Measurements from ENCODE around the gene SPAG17.

DNA sequence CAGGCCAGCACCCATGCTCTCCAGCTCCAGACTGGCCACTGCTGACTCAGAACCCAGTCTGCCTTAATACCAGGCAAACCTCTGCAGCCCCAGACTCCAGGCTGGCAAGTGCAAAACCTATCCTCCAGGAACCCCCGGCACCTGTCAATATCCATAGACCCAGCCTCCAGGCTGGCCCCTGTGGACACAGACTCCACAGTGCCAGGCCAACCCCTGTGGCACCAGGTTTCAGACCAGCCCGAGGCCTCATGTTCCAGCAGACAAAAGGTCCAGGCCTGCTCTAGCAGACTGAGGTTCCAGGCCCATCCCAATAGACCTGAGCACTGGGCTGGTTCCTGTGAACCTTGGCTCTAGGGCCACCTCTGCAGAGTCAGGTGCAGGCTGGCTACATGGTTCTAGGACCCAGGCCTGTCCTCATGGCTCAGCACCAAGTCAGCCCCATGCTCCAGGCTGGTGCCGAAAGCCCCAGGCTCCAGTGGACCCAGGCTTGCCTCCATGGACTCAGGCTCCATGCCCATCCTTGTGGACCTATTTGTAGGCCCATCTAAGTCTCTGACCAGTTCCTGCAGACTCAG is 137.3 kb downstream of the SPAG17 start:
- TF ChIP-seq POLR2AphosphoS5 (IDR thresholded peaks at IDR 0.05; ENCODE audit: low read depth, low read length) = no peak
- TF ChIP-seq, protein P1, sequence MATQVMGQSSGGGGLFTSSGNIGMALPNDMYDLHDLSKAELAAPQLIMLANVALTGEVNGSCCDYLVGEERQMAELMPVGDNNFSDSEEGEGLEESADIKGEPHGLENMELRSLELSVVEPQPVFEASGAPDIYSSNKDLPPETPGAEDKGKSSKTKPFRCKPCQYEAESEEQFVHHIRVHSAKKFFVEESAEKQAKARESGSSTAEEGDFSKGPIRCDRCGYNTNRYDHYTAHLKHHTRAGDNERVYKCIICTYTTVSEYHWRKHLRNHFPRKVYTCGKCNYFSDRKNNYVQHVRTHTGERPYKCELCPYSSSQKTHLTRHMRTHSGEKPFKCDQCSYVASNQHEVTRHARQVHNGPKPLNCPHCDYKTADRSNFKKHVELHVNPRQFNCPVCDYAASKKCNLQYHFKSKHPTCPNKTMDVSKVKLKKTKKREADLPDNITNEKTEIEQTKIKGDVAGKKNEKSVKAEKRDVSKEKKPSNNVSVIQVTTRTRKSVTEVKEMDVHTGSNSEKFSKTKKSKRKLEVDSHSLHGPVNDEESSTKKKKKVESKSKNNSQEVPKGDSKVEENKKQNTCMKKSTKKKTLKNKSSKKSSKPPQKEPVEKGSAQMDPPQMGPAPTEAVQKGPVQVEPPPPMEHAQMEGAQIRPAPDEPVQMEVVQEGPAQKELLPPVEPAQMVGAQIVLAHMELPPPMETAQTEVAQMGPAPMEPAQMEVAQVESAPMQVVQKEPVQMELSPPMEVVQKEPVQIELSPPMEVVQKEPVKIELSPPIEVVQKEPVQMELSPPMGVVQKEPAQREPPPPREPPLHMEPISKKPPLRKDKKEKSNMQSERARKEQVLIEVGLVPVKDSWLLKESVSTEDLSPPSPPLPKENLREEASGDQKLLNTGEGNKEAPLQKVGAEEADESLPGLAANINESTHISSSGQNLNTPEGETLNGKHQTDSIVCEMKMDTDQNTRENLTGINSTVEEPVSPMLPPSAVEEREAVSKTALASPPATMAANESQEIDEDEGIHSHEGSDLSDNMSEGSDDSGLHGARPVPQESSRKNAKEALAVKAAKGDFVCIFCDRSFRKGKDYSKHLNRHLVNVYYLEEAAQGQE (IDR thresholded peaks at IDR 0.05; ENCODE audit: insufficient read depth in 1 of 2, low read depth in 2 of 2, low read length in 2 of 2) = no peak
